Effector memory CD4-positive, alpha-beta T cell (primary cell): ENCODE results near the gene CRKL.

Experiments used
- DNase-seq, 3 donors: peaks; one replicate each; pipeline ENCODE4 v3.0.0-alpha.2; 2020
- H3K27ac ChIP-seq: 2 replicates; pipeline ENCODE4 v1.7.0; 2013; ENCODE audit warnings: mild to moderate bottlenecking, low read length, moderate library complexity; ENCODE audit not compliant: insufficient read depth, poor library complexity, severe bottlenecking
- H3K27me3 ChIP-seq: replicated peaks from 2 replicates; pipeline ENCODE4 v1.7.0; 2013; ENCODE audit warnings: mild to moderate bottlenecking, low read length; ENCODE audit not compliant: insufficient read depth, control insufficient read depth, poor library complexity, severe bottlenecking
- H3K36me3 ChIP-seq: 2 replicates; pipeline ENCODE4 v1.7.0; 2013; ENCODE audit warnings: mild to moderate bottlenecking, low read length, moderate library complexity; ENCODE audit not compliant: control insufficient read depth, insufficient read depth
- H3K4me1 ChIP-seq: 2 replicates; pipeline ENCODE4 v1.7.0; 2013; ENCODE audit warnings: low read length, mild to moderate bottlenecking; ENCODE audit not compliant: control insufficient read depth, insufficient read depth, poor library complexity, severe bottlenecking
- H3K4me3 ChIP-seq: 2 replicates; pipeline ENCODE4 v1.7.0; 2013; ENCODE audit warnings: low read length, low read depth, mild to moderate bottlenecking; ENCODE audit not compliant: insufficient read depth, poor library complexity, severe bottlenecking
- H3K9me3 ChIP-seq: 2 replicates; pipeline ENCODE4 v1.7.0; 2013; ENCODE audit warnings: mild to moderate bottlenecking, low read length, moderate library complexity; ENCODE audit not compliant: control insufficient read depth

CRKL gene

GRCh38 chr22:20943104-20943933, 26.1 kb downstream of the CRKL start:
- Histone ChIP-seq H3K27me3 (no peaks in the 10 kb centered on the region), H3K4me1 (peaks cover 2% of the 10 kb centered on the region), H3K9me3 (no peaks in the 10 kb centered on the region), H3K27ac (no peak overlapping the region), H3K4me3 (no peak overlapping the region), H3K36me3 (peaks cover 4% of the 10 kb centered on the region)
- no peak for DNase-seq

GRCh38 chr22:20944042-20944441, 26.8 kb downstream of the CRKL start:
- no peak overlapping the region for H3K27ac ChIP-seq
- H3K36me3 ChIP-seq = peaks cover 4% of the 10 kb centered on the region
- no peaks in the 10 kb centered on the region for H3K27me3 ChIP-seq
- H3K4me1 ChIP-seq = peaks cover 2% of the 10 kb centered on the region
- no peak overlapping the region for H3K4me3 ChIP-seq
- no peak for DNase-seq
- no peaks in the 10 kb centered on the region for H3K9me3 ChIP-seq

- Histone ChIP-seq H3K27me3 (no peaks in the 10 kb centered on the region), H3K4me3 (no peak overlapping the region), H3K27ac (no peak overlapping the region)
Observed at GRCh38 chr22:20945578-20945934, 28.3 kb downstream of the CRKL start.

GRCh38 chr22:20946080-20946986, 29.1 kb downstream of the CRKL start:
- H3K9me3 ChIP-seq = no peaks in the 10 kb centered on the region
- DNase-seq = no peak
- no peaks in the 10 kb centered on the region for H3K27me3 ChIP-seq
- H3K4me3 ChIP-seq = no peak overlapping the region
- H3K4me1 ChIP-seq = peaks cover 2% of the 10 kb centered on the region
- peaks cover 18% of the 10 kb centered on the region for H3K36me3 ChIP-seq
- H3K27ac ChIP-seq = no peak overlapping the region

More at GRCh38 chr22:20945578-20945934, 28.3 kb downstream of the CRKL start:
- Histone ChIP-seq H3K9me3 (no peaks in the 10 kb centered on the region), H3K36me3 (peaks cover 14% of the 10 kb centered on the region), H3K4me1 (peaks cover 2% of the 10 kb centered on the region)
- DNase-seq = no peak

- Histone ChIP-seq H3K4me1 (peaks cover 2% of the 10 kb centered on the region), H3K27me3 (no peaks in the 10 kb centered on the region), H3K27ac (no peak overlapping the region), H3K9me3 (no peaks in the 10 kb centered on the region), H3K36me3 (peaks cover 19% of the 10 kb centered on the region), H3K4me3 (no peak overlapping the region)
- no peak for DNase-seq
Observed at GRCh38 chr22:20946991-20947390, 29.8 kb downstream of the CRKL start.

- Histone ChIP-seq H3K27ac (no peak overlapping the region), H3K27me3 (no peaks in the 10 kb centered on the region), H3K9me3 (no peaks in the 10 kb centered on the region), H3K4me3 (no peak overlapping the region), H3K36me3 (peaks cover 28% of the 10 kb centered on the region), H3K4me1 (peaks cover 2% of the 10 kb centered on the region)
- DNase-seq = no peak
Observed at GRCh38 chr22:20948450-20948849, 31.2 kb downstream of the CRKL start.

GRCh38 chr22:20948989-20949388, 31.8 kb downstream of the CRKL start:
- H3K27me3 ChIP-seq = no peaks in the 10 kb centered on the region
- H3K4me1 ChIP-seq = peaks cover 2% of the 10 kb centered on the region
- no peaks in the 10 kb centered on the region for H3K9me3 ChIP-seq
- no peak overlapping the region for H3K27ac ChIP-seq
- H3K36me3 ChIP-seq = peaks cover 28% of the 10 kb centered on the region
- no peak for DNase-seq
- no peak overlapping the region for H3K4me3 ChIP-seq

- H3K9me3 ChIP-seq = no peaks in the 10 kb centered on the region
- no peaks in the 10 kb centered on the region for H3K27me3 ChIP-seq
- H3K27ac ChIP-seq = no peak overlapping the region
- H3K4me1 ChIP-seq = peaks cover 2% of the 10 kb centered on the region
- no peak for DNase-seq
- no peak overlapping the region for H3K4me3 ChIP-seq
- peaks cover 28% of the 10 kb centered on the region for H3K36me3 ChIP-seq
Observed at GRCh38 chr22:20949698-20950183, 32.5 kb downstream of the CRKL start.

- H3K27me3 ChIP-seq = no peaks in the 10 kb centered on the region
- DNase-seq = no peak
- no peaks in the 10 kb centered on the region for H3K4me1 ChIP-seq
- no peak overlapping the region for H3K4me3 ChIP-seq
- H3K27ac ChIP-seq = no peak overlapping the region
- H3K36me3 ChIP-seq = peaks cover 28% of the 10 kb centered on the region
- no peaks in the 10 kb centered on the region for H3K9me3 ChIP-seq
Observed at GRCh38 chr22:20951151-20951931, 34.1 kb downstream of the CRKL start.
